B cell (primary cell): Measurements from ENCODE around the gene LRRC4B. TPM values are rescaled to one million over a fixed set of nuclear protein-coding genes. Genes with fewer than 3 reads are reported as not detected.

Experiments used
- ATAC-seq: fragments of 200-7000 bp; cut with Tn5 transposase; one replicate; pipeline ENCODE4 v1.10.0; 2021; ENCODE audit warnings: low read depth, mild to moderate bottlenecking, moderate number of reproducible peaks, moderate library complexity
- CTCF ChIA-PET: fragments of 350-600 bp; sonication (Branson Sonifier 250); formaldehyde crosslinking; loops from one replicate; lab custom pipeline; 2021; ENCODE audit warnings: antibody characterized with exemption, inconsistent platforms; lab: Charles Lee
- POLR2A ChIA-PET: fragments of 350-600 bp; sonication (Branson Sonifier 250); formaldehyde crosslinking; loops from one replicate; lab custom pipeline; 2021; ENCODE audit warnings: antibody characterized with exemption; lab: Charles Lee
- DNase-seq: peaks from one replicate; pipeline ENCODE4 v3.0.0; 2013
- H2AFZ ChIP-seq: 2 replicates; pipeline ENCODE4 v1.6.1; 2012; ENCODE audit warnings: mild to moderate bottlenecking, low read depth, low read length; ENCODE audit not compliant: insufficient read depth, poor library complexity, severe bottlenecking
- H3K27ac ChIP-seq, 2 donors: 1 replicate in 1 of 2; 2 replicates in 1 of 2; pipeline ENCODE4 v1.5.1; 2012 to 2013; ENCODE audit warnings: low read length in 2 of 2, mild to moderate bottlenecking in 2 of 2, moderate library complexity in 1 of 2
- H3K27me3 ChIP-seq, 4 experiments: fragments of 200-600 bp in 1 of 4; sonication (generic) in 1 of 4; replicated peaks in 1 of 4; 1 replicate in 2 of 4; 2 replicates in 2 of 4; pipeline versions ENCODE4 v1.6.1 to v1.7.0; 2013 to 2016; ENCODE audit warnings: low read length in 3 of 4, mild to moderate bottlenecking in 2 of 4, mixed read lengths in 1 of 4, moderate library complexity in 1 of 4; ENCODE audit not compliant: insufficient read depth in 4 of 4, control insufficient read depth in 3 of 4; ENCODE audit errors: control extremely low read depth in 1 of 4
- H3K36me3 ChIP-seq, 2 experiments: replicated peaks in 1 of 2; 1 replicate in 1 of 2; 2 replicates in 1 of 2; pipeline versions ENCODE4 v1.6.1 to v1.7.1; 2013; ENCODE audit warnings: low read length in 1 of 2; ENCODE audit not compliant: insufficient read depth in 2 of 2, control insufficient read depth in 1 of 2; ENCODE audit errors: control extremely low read depth in 1 of 2, extremely low read depth in 1 of 2
- H3K4me1 ChIP-seq, 2 donors: fragments of 200-600 bp in 1 of 2; sonication (generic) in 1 of 2; 1 replicate in 1 of 2; 2 replicates in 1 of 2; pipeline versions ENCODE4 v1.5.1 to v1.6.1; 2013 to 2017; ENCODE audit warnings: low read length in 2 of 2; ENCODE audit not compliant: control insufficient read depth in 2 of 2, insufficient read depth in 2 of 2
- H3K4me2 ChIP-seq: replicated peaks from 2 replicates; pipeline ENCODE3; 2012; ENCODE audit warnings: mild to moderate bottlenecking, low read depth, low read length; ENCODE audit not compliant: poor library complexity, severe bottlenecking
- H3K4me3 ChIP-seq, 5 experiments: fragments of 200-600 bp in 1 of 5; sonication (generic) in 1 of 5; 1 replicate in 3 of 5; 2 replicates in 2 of 5; pipeline versions ENCODE4 v1.5.1 to v1.7.0; 2011 to 2016; ENCODE audit warnings: low read length in 4 of 5, mild to moderate bottlenecking in 4 of 5, low read depth in 2 of 5, control low read depth in 1 of 5, moderate library complexity in 1 of 5; ENCODE audit not compliant: insufficient read depth in 1 of 5; ENCODE audit errors: control extremely low read depth in 1 of 5, extremely low read depth in 1 of 5
- H3K79me2 ChIP-seq: fragments of 200-600 bp; sonication (generic); one replicate; pipeline ENCODE4 v1.6.0; 2016; ENCODE audit warnings: low read length; ENCODE audit not compliant: control insufficient read depth, insufficient read depth
- H3K9ac ChIP-seq: fragments of 200-600 bp; sonication (generic); 2 replicates; pipeline ENCODE4 v1.6.1; 2017; ENCODE audit warnings: mild to moderate bottlenecking, low read length, moderate library complexity
- H3K9me3 ChIP-seq, 3 donors: one replicate each; pipeline versions ENCODE4 v1.6.1 to v1.7.1; 2013; ENCODE audit warnings: low read length in 2 of 3; ENCODE audit not compliant: control insufficient read depth in 2 of 3, insufficient read depth in 1 of 3; ENCODE audit errors: control extremely low read depth in 1 of 3
- H4K20me1 ChIP-seq: 2 replicates; pipeline ENCODE4 v1.6.0; 2012; ENCODE audit warnings: mild to moderate bottlenecking, low read length; ENCODE audit not compliant: insufficient read depth, control insufficient read depth, poor library complexity, severe bottlenecking
- H3K27ac Mint-ChIP-seq: one replicate; pipeline ENCODE4 v1.8.0; 2021; ENCODE audit warnings: mixed read lengths
- H3K27me3 Mint-ChIP-seq: one replicate; pipeline ENCODE4 v1.8.0; 2021; ENCODE audit warnings: mixed read lengths
- H3K4me1 Mint-ChIP-seq: one replicate; pipeline ENCODE4 v1.8.0; 2021; ENCODE audit warnings: mixed read lengths
- H3K4me3 Mint-ChIP-seq: one replicate; pipeline ENCODE4 v1.8.0; 2021; ENCODE audit warnings: mixed read lengths
- H3K9me3 Mint-ChIP-seq: one replicate; pipeline ENCODE4 v1.8.0; 2022; ENCODE audit warnings: mixed read lengths; ENCODE audit not compliant: insufficient read depth
- EZH2 ChIP-seq: IDR thresholded peaks from 2 replicates; pipeline ENCODE4 v1.6.1; 2012; ENCODE audit warnings: borderline replicate concordance, low read depth, mild to moderate bottlenecking, moderate library complexity, low read length; ENCODE audit not compliant: insufficient read depth, poor library complexity, severe bottlenecking
- WGBS: methylation state at CpG from one replicate; pipeline ENCODE4 v1.1.5; 2013; ENCODE audit warnings: missing lambda C conversion rate; ENCODE audit not compliant: insufficient coverage; 5-methylcytosine and 5-hydroxymethylcytosine counted together
- intact Hi-C: fragments of 100-400 bp; cut with micrococcal nuclease; formaldehyde crosslinking; loops from one replicate; pipeline ENCODE4 v1.10.0; 2022
- polyA plus RNA-seq: library from polyadenylated mRNA; depleted of rRNA; stranded (reverse); fragments of >200 nt; gene quantifications from 2 replicates; pipeline ENCODE4 v1.2.3, GENCODE V29; 2012
- total RNA-seq, 2 donors: library from RNA; stranded (reverse); fragments of 120-200 nt in 1 of 2; gene quantifications; 1 replicate in 1 of 2; 2 replicates in 1 of 2; pipeline versions ENCODE4 v1.2.3 to v1.2.4, GENCODE V29; 2013 to 2022
- TF ChIP-seq, protein P1 (sequence below): fragments of 200-600 bp; IDR thresholded peaks from one replicate; pipeline ENCODE4 v1.8.0; 2022; ENCODE audit warnings: antibody characterized with exemption, mild to moderate bottlenecking

LRRC4B gene
- total and polyA plus RNA-seq, 2 donors (not counting 1 experiment from before 2014, with no cell fraction given): 0.03 TPM; not detected in 1

GRCh38 chr19:50559636-50560035 lies 8.6 kb downstream of the LRRC4B start:
- TF ChIP-seq, protein P1, sequence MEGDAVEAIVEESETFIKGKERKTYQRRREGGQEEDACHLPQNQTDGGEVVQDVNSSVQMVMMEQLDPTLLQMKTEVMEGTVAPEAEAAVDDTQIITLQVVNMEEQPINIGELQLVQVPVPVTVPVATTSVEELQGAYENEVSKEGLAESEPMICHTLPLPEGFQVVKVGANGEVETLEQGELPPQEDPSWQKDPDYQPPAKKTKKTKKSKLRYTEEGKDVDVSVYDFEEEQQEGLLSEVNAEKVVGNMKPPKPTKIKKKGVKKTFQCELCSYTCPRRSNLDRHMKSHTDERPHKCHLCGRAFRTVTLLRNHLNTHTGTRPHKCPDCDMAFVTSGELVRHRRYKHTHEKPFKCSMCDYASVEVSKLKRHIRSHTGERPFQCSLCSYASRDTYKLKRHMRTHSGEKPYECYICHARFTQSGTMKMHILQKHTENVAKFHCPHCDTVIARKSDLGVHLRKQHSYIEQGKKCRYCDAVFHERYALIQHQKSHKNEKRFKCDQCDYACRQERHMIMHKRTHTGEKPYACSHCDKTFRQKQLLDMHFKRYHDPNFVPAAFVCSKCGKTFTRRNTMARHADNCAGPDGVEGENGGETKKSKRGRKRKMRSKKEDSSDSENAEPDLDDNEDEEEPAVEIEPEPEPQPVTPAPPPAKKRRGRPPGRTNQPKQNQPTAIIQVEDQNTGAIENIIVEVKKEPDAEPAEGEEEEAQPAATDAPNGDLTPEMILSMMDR: no peak
- no peak for TF ChIP-seq EZH2
- no peaks in the 10 kb centered on the region for H3K9me3 Mint-ChIP-seq
- H3K4me3 Mint-ChIP-seq: no peak overlapping the region
- H3K4me2 ChIP-seq: no peak overlapping the region
- DNase-seq (no peak), ATAC-seq (no peak)
- H3K9ac ChIP-seq: no peak overlapping the region
- no peak overlapping the region for H3K27ac ChIP-seq
- POLR2A ChIA-PET: no interaction called here
- no peak overlapping the region for H3K4me3 ChIP-seq
- H3K79me2 ChIP-seq: no peaks in the 10 kb centered on the region
- no peaks in the 10 kb centered on the region for H3K36me3 ChIP-seq
- H3K27ac Mint-ChIP-seq: no peak overlapping the region
- H3K27me3 Mint-ChIP-seq: peaks cover 49% of the 10 kb centered on the region
- H3K9me3 ChIP-seq: peaks cover 0 to 12% (median 0%) of the 10 kb centered on the region in 3 donors
- CTCF ChIA-PET: no interaction called here
- intact Hi-C loops: no loop called here
- WGBS: 70% methylated on average over 8 of the region's 10 CpGs
- H3K27me3 ChIP-seq: peaks cover 0 to 53% (median 7%) of the 10 kb centered on the region in 4 experiments
- no peak overlapping the region for H2AFZ ChIP-seq
- no peaks in the 10 kb centered on the region for H4K20me1 ChIP-seq
- H3K4me1 Mint-ChIP-seq: peaks cover 8% of the 10 kb centered on the region
- H3K4me1 ChIP-seq: peaks cover 13 to 14% of the 10 kb centered on the region in 2 donors

- WGBS: 89% methylated on average over 13 of the region's 13 CpGs
- peaks cover 47% of the 10 kb centered on the region for H3K27me3 Mint-ChIP-seq
- CTCF ChIA-PET: no interaction called here
- Histone ChIP-seq H3K4me1 (peaks cover 13 to 14% of the 10 kb centered on the region in 2 donors), H3K36me3 (no peaks in the 10 kb centered on the region), H4K20me1 (no peaks in the 10 kb centered on the region), H3K9ac (no peak overlapping the region), H3K27ac (no peak overlapping the region), H3K9me3 (peaks cover 0 to 12% (median 0%) of the 10 kb centered on the region in 3 donors), H2AFZ (no peak overlapping the region), H3K79me2 (no peaks in the 10 kb centered on the region), H3K27me3 (peaks cover 0 to 57% (median 7%) of the 10 kb centered on the region in 4 experiments), H3K4me3 (no peak overlapping the region), H3K4me2 (no peak overlapping the region)
- no peaks in the 10 kb centered on the region for H3K9me3 Mint-ChIP-seq
- H3K27ac Mint-ChIP-seq: no peak overlapping the region
- DNase-seq: no peak
- no peak for ATAC-seq
- TF ChIP-seq, protein P1: no peak
- no peak for TF ChIP-seq EZH2
- H3K4me3 Mint-ChIP-seq: no peak overlapping the region
- H3K4me1 Mint-ChIP-seq: peaks cover 5% of the 10 kb centered on the region
- POLR2A ChIA-PET: no interaction called here
- intact Hi-C loops: no loop called here
These were observed 9.8 kb downstream of the LRRC4B start for GRCh38 chr19:50558449-50558848.
